ENCODE results near the gene SERPINB3. TPM values are rescaled to one million over a fixed set of nuclear protein-coding genes. Genes with fewer than 3 reads are reported as not detected.

Gene SERPINB3
- polyA plus RNA-seq, 2 of the 4 experiments (the other 2 are of a cell fraction) = 0.19 TPM; not detected in 1

DNA sequence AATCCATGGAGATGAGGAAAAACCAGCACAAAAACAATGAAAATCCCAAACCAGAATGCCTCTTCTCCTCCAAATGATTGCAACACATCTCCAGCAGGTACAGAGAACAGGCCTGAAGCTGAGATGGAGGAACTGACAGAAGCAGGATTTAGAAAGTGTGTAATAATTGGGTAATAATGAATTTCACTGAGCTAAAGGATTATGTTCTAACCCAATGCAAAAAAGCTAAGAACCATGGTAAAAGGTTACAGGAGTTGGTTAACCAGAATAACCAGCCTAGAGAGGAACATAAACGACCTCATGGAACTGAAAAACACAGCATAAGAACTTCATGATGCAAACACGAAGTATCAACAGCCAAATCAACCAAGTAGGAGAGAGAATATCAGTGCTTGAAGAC lies 27.4 kb upstream of the SERPINB3 start:
- Histone ChIP-seq H3K9me3 (0 out of 3 replicates have a peak, but pooled peaks cover 3% of the 10 kb centered on the region), H3K27ac (no peak overlapping the region), H3K4me3 (no peak overlapping the region), H3K4me1 (peaks cover 4% of the 10 kb centered on the region; the same call in 2 of the 3 replicates), H3K4me2 (no peak overlapping the region)
- DNase-seq (ENCODE audit: low read depth in 1 of 2, low spot score in 1 of 2) (no peak), ATAC-seq (no peak), FAIRE-seq (no peak)
- POLR2A ChIA-PET = no interaction called here
- CTCF ChIA-PET = no interaction called here
- WGBS (ENCODE audit: missing lambda C conversion rate) = 17% methylated on average over 2 of the region's 2 CpGs
- no peak for TF ChIP-seq CHD4 (IDR thresholded peaks at IDR 0.05; ENCODE audit: borderline replicate concordance)
- TF ChIP-seq CEBPB (IDR thresholded peaks at IDR 0.05) = no peak
- no peak for TF ChIP-seq CBX2 (IDR thresholded peaks at IDR 0.05; ENCODE audit: borderline replicate concordance, low read depth)
- TF ChIP-seq JUNB (IDR thresholded peaks at IDR 0.05) = no peak
- no peak for TF ChIP-seq POLR2A (IDR thresholded peaks at IDR 0.05; ENCODE audit: low read length)
- no peak for TF ChIP-seq NR3C1 (IDR thresholded peaks at IDR 0.05)
- TF ChIP-seq FOSB (CRISPR knock-in tag; IDR thresholded peaks at IDR 0.05) = no peak
- TF ChIP-seq, protein P1, sequence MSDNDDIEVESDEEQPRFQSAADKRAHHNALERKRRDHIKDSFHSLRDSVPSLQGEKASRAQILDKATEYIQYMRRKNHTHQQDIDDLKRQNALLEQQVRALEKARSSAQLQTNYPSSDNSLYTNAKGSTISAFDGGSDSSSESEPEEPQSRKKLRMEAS (IDR thresholded peaks at IDR 0.05) = no peak
- TF ChIP-seq, protein P2, sequence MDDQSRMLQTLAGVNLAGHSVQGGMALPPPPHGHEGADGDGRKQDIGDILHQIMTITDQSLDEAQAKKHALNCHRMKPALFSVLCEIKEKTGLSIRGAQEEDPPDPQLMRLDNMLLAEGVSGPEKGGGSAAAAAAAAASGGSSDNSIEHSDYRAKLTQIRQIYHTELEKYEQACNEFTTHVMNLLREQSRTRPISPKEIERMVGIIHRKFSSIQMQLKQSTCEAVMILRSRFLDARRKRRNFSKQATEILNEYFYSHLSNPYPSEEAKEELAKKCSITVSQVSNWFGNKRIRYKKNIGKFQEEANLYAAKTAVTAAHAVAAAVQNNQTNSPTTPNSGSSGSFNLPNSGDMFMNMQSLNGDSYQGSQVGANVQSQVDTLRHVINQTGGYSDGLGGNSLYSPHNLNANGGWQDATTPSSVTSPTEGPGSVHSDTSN (IDR thresholded peaks at IDR 0.05) = no peak
- TF ChIP-seq MYC (IDR thresholded peaks at IDR 0.05; ENCODE audit: borderline replicate concordance, low read length) = no peak
- no peak for TF ChIP-seq GATA3 (IDR thresholded peaks at IDR 0.05; ENCODE audit: borderline replicate concordance)
- TF ChIP-seq EHF (CRISPR knock-in tag; IDR thresholded peaks at IDR 0.05) = no peak
- TF ChIP-seq FOSL2 (IDR thresholded peaks at IDR 0.05) = no peak
- no peak for TF ChIP-seq FOSL2 (CRISPR knock-in tag; IDR thresholded peaks at IDR 0.05)
- TF ChIP-seq, protein P3, sequence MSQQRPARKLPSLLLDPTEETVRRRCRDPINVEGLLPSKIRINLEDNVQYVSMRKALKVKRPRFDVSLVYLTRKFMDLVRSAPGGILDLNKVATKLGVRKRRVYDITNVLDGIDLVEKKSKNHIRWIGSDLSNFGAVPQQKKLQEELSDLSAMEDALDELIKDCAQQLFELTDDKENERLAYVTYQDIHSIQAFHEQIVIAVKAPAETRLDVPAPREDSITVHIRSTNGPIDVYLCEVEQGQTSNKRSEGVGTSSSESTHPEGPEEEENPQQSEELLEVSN (IDR thresholded peaks at IDR 0.05; ENCODE audit: borderline replicate concordance, low read depth) = no peak

DNA sequence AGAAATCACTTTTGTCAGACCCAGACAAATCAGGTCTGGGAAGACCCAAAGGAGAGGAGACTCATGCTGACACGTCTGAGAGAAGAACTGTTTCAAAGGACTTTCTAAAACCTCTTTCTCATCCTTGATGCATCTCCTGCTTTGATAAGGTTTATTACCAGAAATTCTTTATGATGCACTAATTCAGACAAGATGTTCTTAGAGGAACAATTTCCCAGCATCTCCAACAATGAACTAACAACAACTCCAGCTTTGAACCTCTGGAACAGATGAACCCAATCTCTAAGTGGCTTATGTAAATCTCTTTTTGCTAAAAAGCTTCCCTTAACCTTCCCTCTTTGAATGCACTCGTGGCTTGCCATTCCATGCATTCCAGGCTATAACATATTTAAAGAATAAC lies 25.2 kb upstream of the SERPINB3 start:
- no peak for TF ChIP-seq RCOR1 (IDR thresholded peaks at IDR 0.05; ENCODE audit: low read depth, low read length)
- TF ChIP-seq ZSCAN20 (CRISPR knock-in tag; IDR thresholded peaks at IDR 0.05) = no peak
- ATAC-seq (no peak), DNase-seq (ENCODE audit: low read depth in 1 of 2, low spot score in 1 of 2) (no peak), FAIRE-seq (no peak)
- H3K4me3 ChIP-seq = no peak overlapping the region
- ChIA-PET CTCF (no interaction called here), POLR2A (no interaction called here)
- WGBS (ENCODE audit: missing lambda C conversion rate) = 46% methylated on average over 2 of the region's 2 CpGs
- 0 out of 3 replicates have a peak, but pooled peaks cover 3% of the 10 kb centered on the region for H3K9me3 ChIP-seq
- no peak overlapping the region for H3K27ac ChIP-seq
- H3K4me1 ChIP-seq = peaks cover 20% of the 10 kb centered on the region
- no peak overlapping the region for H3K4me2 ChIP-seq

DNA sequence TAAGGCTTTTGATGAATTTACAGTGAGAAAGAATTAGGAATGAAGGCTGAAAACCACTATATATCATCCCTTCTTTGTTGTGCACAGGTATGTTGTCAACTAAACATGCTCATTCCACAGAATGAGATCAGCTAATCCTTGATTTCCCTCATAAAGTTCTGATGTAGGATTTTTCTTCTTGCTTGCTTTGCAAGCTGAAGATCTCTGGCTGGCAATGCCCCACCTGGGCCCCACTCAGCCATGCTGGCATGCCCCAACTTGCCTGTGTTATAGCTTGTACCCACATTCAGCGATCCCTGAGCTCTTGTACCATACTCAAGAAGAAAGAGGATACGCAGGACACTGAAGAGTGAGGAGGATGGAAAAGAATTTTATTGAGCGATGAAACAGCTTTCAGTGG lies 23.0 kb upstream of the SERPINB3 start:
- POLR2A ChIA-PET = no interaction called here
- FAIRE-seq = no peak

More for the DNA sequence above, 23.0 kb upstream of the SERPINB3 start:
- TF ChIP-seq CBX8 (IDR thresholded peaks at IDR 0.05) (no peak), EHMT2 (IDR thresholded peaks at IDR 0.05; ENCODE audit: low read depth) (no peak), MYC (IDR thresholded peaks at IDR 0.05; ENCODE audit: borderline replicate concordance, low read length) (no peak), HOXA7 (CRISPR knock-in tag; IDR thresholded peaks at IDR 0.05) (no peak), EP300 (IDR thresholded peaks at IDR 0.05) (no peak), ZC3H11A (IDR thresholded peaks at IDR 0.05) (no peak), CHD2 (IDR thresholded peaks at IDR 0.05; ENCODE audit: low read length, partially characterized antibody) (no peak), EHF (CRISPR knock-in tag; IDR thresholded peaks at IDR 0.05) (no peak), RAD21 (conservative IDR thresholded peaks at IDR 0.05 in 1 of 2, IDR thresholded peaks at IDR 0.05 in 1 of 2) (no peak), BHLHE40 (IDR thresholded peaks at IDR 0.05; ENCODE audit: low read depth, low read length) (no peak), CBX2 (IDR thresholded peaks at IDR 0.05; ENCODE audit: borderline replicate concordance, low read depth) (no peak), HOXB13 (CRISPR knock-in tag; IDR thresholded peaks at IDR 0.05; ENCODE audit: low read depth) (no peak), NFE2L2 (conservative IDR thresholded peaks at IDR 0.05; ENCODE audit: low read length) (no peak), CHD4 (IDR thresholded peaks at IDR 0.05; ENCODE audit: borderline replicate concordance) (no peak), SMC3 (IDR thresholded peaks at IDR 0.05) (no peak)
- TF ChIP-seq, protein P4, sequence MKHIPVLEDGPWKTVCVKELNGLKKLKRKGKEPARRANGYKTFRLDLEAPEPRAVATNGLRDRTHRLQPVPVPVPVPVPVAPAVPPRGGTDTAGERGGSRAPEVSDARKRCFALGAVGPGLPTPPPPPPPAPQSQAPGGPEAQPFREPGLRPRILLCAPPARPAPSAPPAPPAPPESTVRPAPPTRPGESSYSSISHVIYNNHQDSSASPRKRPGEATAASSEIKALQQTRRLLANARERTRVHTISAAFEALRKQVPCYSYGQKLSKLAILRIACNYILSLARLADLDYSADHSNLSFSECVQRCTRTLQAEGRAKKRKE (CRISPR knock-in tag; IDR thresholded peaks at IDR 0.05; ENCODE audit: low read depth) = no peak
- TF ChIP-seq, protein P5, sequence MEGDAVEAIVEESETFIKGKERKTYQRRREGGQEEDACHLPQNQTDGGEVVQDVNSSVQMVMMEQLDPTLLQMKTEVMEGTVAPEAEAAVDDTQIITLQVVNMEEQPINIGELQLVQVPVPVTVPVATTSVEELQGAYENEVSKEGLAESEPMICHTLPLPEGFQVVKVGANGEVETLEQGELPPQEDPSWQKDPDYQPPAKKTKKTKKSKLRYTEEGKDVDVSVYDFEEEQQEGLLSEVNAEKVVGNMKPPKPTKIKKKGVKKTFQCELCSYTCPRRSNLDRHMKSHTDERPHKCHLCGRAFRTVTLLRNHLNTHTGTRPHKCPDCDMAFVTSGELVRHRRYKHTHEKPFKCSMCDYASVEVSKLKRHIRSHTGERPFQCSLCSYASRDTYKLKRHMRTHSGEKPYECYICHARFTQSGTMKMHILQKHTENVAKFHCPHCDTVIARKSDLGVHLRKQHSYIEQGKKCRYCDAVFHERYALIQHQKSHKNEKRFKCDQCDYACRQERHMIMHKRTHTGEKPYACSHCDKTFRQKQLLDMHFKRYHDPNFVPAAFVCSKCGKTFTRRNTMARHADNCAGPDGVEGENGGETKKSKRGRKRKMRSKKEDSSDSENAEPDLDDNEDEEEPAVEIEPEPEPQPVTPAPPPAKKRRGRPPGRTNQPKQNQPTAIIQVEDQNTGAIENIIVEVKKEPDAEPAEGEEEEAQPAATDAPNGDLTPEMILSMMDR (IDR thresholded peaks at IDR 0.05) = no peak
- no peak overlapping the region for H3K4me2 ChIP-seq
- peaks cover 27% of the 10 kb centered on the region for H3K4me1 ChIP-seq
- CTCF ChIA-PET = no interaction called here
- DNase-seq (ENCODE audit: low read depth in 1 of 2, low spot score in 1 of 2) (no peak), ATAC-seq (no peak)
- H3K27ac ChIP-seq = peak overlapping the region; percentile 50 to 85; a peak in 5 of 6 replicates
- H3K9me3 ChIP-seq = no peaks in the 10 kb centered on the region
- no peak overlapping the region for H3K4me3 ChIP-seq
- WGBS (ENCODE audit: missing lambda C conversion rate) = 53% methylated on average over 3 of the region's 3 CpGs

Data from A549 (cell line).